T-helper 2 cell (primary cell): Measurements from ENCODE around the gene OCA2.

Experiments
- DNase-seq, 5 experiments: peaks; one replicate each; pipeline versions ENCODE4 v3.0.0 to v3.0.0-alpha.2; 2012 to 2022

OCA2 gene

GRCh38 chr15:28118531-28118930, 19.4 kb upstream of the OCA2 start:
- DNase-seq: no peak

GRCh38 chr15:28118083-28118482, 19.0 kb upstream of the OCA2 start:
- DNase-seq: no peak

GRCh38 chr15:28117432-28117990, 18.4 kb upstream of the OCA2 start:
- DNase-seq: no peak

GRCh38 chr15:28116521-28117431, 17.7 kb upstream of the OCA2 start:
- DNase-seq: no peak

GRCh38 chr15:28115871-28116270, 16.8 kb upstream of the OCA2 start:
- no peak for DNase-seq

GRCh38 chr15:28114721-28115622, 15.9 kb upstream of the OCA2 start:
- no peak for DNase-seq

- DNase-seq: no peak
Measured at GRCh38 chr15:28114114-28114455, 15.0 kb upstream of the OCA2 start.

GRCh38 chr15:28113394-28114113, 14.4 kb upstream of the OCA2 start:
- DNase-seq: no peak

- no peak for DNase-seq
Measured at GRCh38 chr15:28112962-28113361, 13.8 kb upstream of the OCA2 start.

GRCh38 chr15:28112101-28112760, 13.1 kb upstream of the OCA2 start:
- DNase-seq: no peak

GRCh38 chr15:28111543-28111942, 12.4 kb upstream of the OCA2 start:
- no peak for DNase-seq

- DNase-seq: no peak
Measured at GRCh38 chr15:28110481-28110881, 11.4 kb upstream of the OCA2 start.

GRCh38 chr15:28109626-28110455, 10.7 kb upstream of the OCA2 start:
- DNase-seq: no peak

- DNase-seq: peak in 1 of 5 experiments; percentile 82
Measured at GRCh38 chr15:28107904-28108275, 8.8 kb upstream of the OCA2 start.

- DNase-seq: peak in 1 of 5 experiments; percentile 42
Measured at GRCh38 chr15:28107111-28107903, 8.2 kb upstream of the OCA2 start.

GRCh38 chr15:28106294-28107110, 7.4 kb upstream of the OCA2 start:
- DNase-seq: peak in 2 of 5 experiments; percentile 33 to 58

GRCh38 chr15:28105793-28106192, 6.7 kb upstream of the OCA2 start:
- DNase-seq: no peak

GRCh38 chr15:28105224-28105791, 6.2 kb upstream of the OCA2 start:
- DNase-seq: peak in 1 of 5 experiments; percentile 14

- no peak for DNase-seq
Measured at GRCh38 chr15:28104326-28104725, 5.2 kb upstream of the OCA2 start.
